IMR-90 (cell line): ENCODE measurements around the gene CLCNKA. TPM values are rescaled to one million over a fixed set of nuclear protein-coding genes. Genes with fewer than 3 reads are reported as not detected.

Source experiments
- ATAC-seq: fragments of 200-7000 bp; cut with Tn5 transposase; 2 replicates; pipeline ENCODE4 v1.9.1; 2020; ENCODE audit warnings: low read depth, mild to moderate bottlenecking, moderate library complexity
- BruUV-seq: library from RNA; stranded (reverse); fragments of 400-500 nt; replicated peaks from 2 replicates; lab custom pipeline; 2021; lab: Mats Ljungman, UMichigan
- CTCF ChIA-PET: fragments of 300-600 bp; formaldehyde crosslinking; extraction: SDS; loops from one replicate; lab custom pipeline; 2021; ENCODE audit warnings: antibody characterized with exemption; lab: Yijun Ruan, JAX
- POLR2A ChIA-PET: fragments of 300-600 bp; sonication (Branson Sonifier 250); formaldehyde crosslinking; loops from one replicate; lab custom pipeline; 2022; ENCODE audit warnings: antibody characterized with exemption; ENCODE audit not compliant: unreplicated experiment; lab: Charles Lee
- DNase-seq: peaks from one replicate; pipeline ENCODE4 v3.0.0; 2013
- H2AFZ ChIP-seq: replicated peaks from 2 replicates; pipeline ENCODE3; 2013; ENCODE audit warnings: low read length, mild to moderate bottlenecking; ENCODE audit not compliant: poor library complexity
- H2AK5ac ChIP-seq: 2 replicates; pipeline ENCODE4 v1.6.1; 2013; ENCODE audit warnings: low read depth, low read length, inconsistent platforms
- H2AK9ac ChIP-seq: replicated peaks from 2 replicates; pipeline ENCODE3; 2013; ENCODE audit warnings: mild to moderate bottlenecking, low read depth, low read length, moderate library complexity; ENCODE audit not compliant: poor library complexity
- H2BK120ac ChIP-seq: 2 replicates; pipeline ENCODE4 v1.6.1; 2013; ENCODE audit warnings: low read depth, low read length, inconsistent platforms
- H2BK15ac ChIP-seq: 3 replicates; pipeline ENCODE4 v1.6.1; 2013; ENCODE audit warnings: low read depth, low read length, inconsistent platforms
- H2BK20ac ChIP-seq: 2 replicates; pipeline ENCODE4 v1.6.1; 2013; ENCODE audit warnings: low read depth, mild to moderate bottlenecking, inconsistent platforms, low read length, moderate library complexity
- H2BK5ac ChIP-seq: 2 replicates; pipeline ENCODE4 v1.6.1; 2013; ENCODE audit warnings: mild to moderate bottlenecking, low read depth, low read length, inconsistent platforms; ENCODE audit not compliant: poor library complexity, severe bottlenecking
- H3K14ac ChIP-seq: replicated peaks from 2 replicates; pipeline ENCODE4 v1.6.1; 2013; ENCODE audit warnings: low read depth, low read length, inconsistent platforms
- H3K18ac ChIP-seq: 2 replicates; pipeline ENCODE4 v1.6.1; 2013; ENCODE audit warnings: low read depth, low read length, control low read depth
- H3K23ac ChIP-seq: 2 replicates; pipeline ENCODE4 v1.6.1; 2013; ENCODE audit warnings: low read depth, low read length, inconsistent platforms
- H3K27ac ChIP-seq: 2 replicates; pipeline ENCODE4 v1.5.1; 2013; ENCODE audit warnings: mild to moderate bottlenecking, control low read depth, low read length; ENCODE audit not compliant: insufficient read depth
- H3K27me3 ChIP-seq: 2 replicates; pipeline ENCODE4 v1.6.1; 2013; ENCODE audit warnings: low read length; ENCODE audit not compliant: control insufficient read depth, insufficient read depth
- H3K36me3 ChIP-seq: 2 replicates; pipeline ENCODE4 v1.6.1; 2013; ENCODE audit warnings: low read length, mixed read lengths; ENCODE audit not compliant: control insufficient read depth, insufficient read depth
- H3K4ac ChIP-seq: 2 replicates; pipeline ENCODE4 v1.6.1; 2013; ENCODE audit warnings: low read depth, low read length, inconsistent platforms
- H3K4me1 ChIP-seq: 2 replicates; pipeline ENCODE4 v1.6.1; 2013; ENCODE audit warnings: low read length, mixed read lengths; ENCODE audit not compliant: control insufficient read depth, insufficient read depth
- H3K4me2 ChIP-seq: 2 replicates; pipeline ENCODE4 v1.6.1; 2013; ENCODE audit warnings: low read depth, mild to moderate bottlenecking, control low read depth, low read length, moderate library complexity
- H3K4me3 ChIP-seq: 2 replicates; pipeline ENCODE4 v1.5.1; 2013; ENCODE audit warnings: low read depth, mild to moderate bottlenecking, control low read depth, low read length, moderate library complexity; ENCODE audit not compliant: insufficient read depth
- H3K56ac ChIP-seq: 2 replicates; pipeline ENCODE4 v1.6.1; 2013; ENCODE audit warnings: low read length, inconsistent platforms; ENCODE audit not compliant: insufficient read depth; ENCODE audit errors: extremely low read depth
- H3K79me1 ChIP-seq, 2 experiments: 2 replicates each; pipeline ENCODE4 v1.6.1; 2013; ENCODE audit warnings: low read length in 2 of 2, inconsistent platforms in 1 of 2, low read depth in 1 of 2
- H3K9ac ChIP-seq: 2 replicates; pipeline ENCODE4 v1.6.1; 2013; ENCODE audit warnings: low read depth, low read length, control low read depth
- H3K9me1 ChIP-seq: 2 replicates; pipeline ENCODE4 v1.6.1; 2013; ENCODE audit warnings: low read length, inconsistent platforms; ENCODE audit not compliant: insufficient read depth
- H3K9me3 ChIP-seq: 2 replicates; pipeline ENCODE4 v1.6.1; 2013; ENCODE audit warnings: low read length; ENCODE audit not compliant: control insufficient read depth, insufficient read depth
- H4K20me1 ChIP-seq: 2 replicates; pipeline ENCODE4 v1.6.1; 2013; ENCODE audit warnings: low read length, inconsistent platforms; ENCODE audit not compliant: insufficient read depth
- H4K5ac ChIP-seq: 2 replicates; pipeline ENCODE4 v1.6.1; 2013; ENCODE audit warnings: mild to moderate bottlenecking, low read depth, low read length, control low read depth
- H4K8ac ChIP-seq, 2 experiments: 2 replicates each; pipeline ENCODE4 v1.6.1; 2013; ENCODE audit warnings: low read depth in 2 of 2, low read length in 2 of 2, control low read depth in 1 of 2, inconsistent platforms in 1 of 2
- H4K91ac ChIP-seq: 2 replicates; pipeline ENCODE4 v1.6.1; 2013; ENCODE audit warnings: low read depth, low read length, inconsistent platforms; ENCODE audit not compliant: insufficient read depth
- BHLHE40 ChIP-seq: fragments of 150-350 bp; IDR thresholded peaks from 2 replicates; pipeline ENCODE4 v1.6.1; 2016; ENCODE audit warnings: mild to moderate bottlenecking, low read depth, low read length
- CEBPB ChIP-seq: IDR thresholded peaks from 2 replicates; pipeline ENCODE4 v1.6.1; 2012; ENCODE audit warnings: low read depth, low read length, improper control_type of control experiment
- CHD1 ChIP-seq: IDR thresholded peaks from 2 replicates; pipeline ENCODE4 v1.6.1; 2012; ENCODE audit warnings: low read depth, low read length, improper control_type of control experiment
- CTCF ChIP-seq: conservative IDR thresholded peaks from 2 replicates; pipeline ENCODE4 v1.5.1; 2012; ENCODE audit warnings: mild to moderate bottlenecking, low read depth, low read length, improper control_type of control experiment
- ELK1 ChIP-seq: fragments of 150-350 bp; IDR thresholded peaks from 2 replicates; pipeline ENCODE4 v1.6.1; 2016; ENCODE audit warnings: low read depth, mild to moderate bottlenecking, low read length, moderate library complexity, borderline replicate concordance
- FOS ChIP-seq: fragments of 150-350 bp; IDR thresholded peaks from 2 replicates; pipeline ENCODE4 v1.6.1; 2016; ENCODE audit warnings: low read depth, low read length
- MAFK ChIP-seq: IDR thresholded peaks from 2 replicates; pipeline ENCODE4 v1.6.1; 2012; ENCODE audit warnings: low read depth, low read length, improper control_type of control experiment
- POLR2A ChIP-seq: IDR thresholded peaks from 2 replicates; pipeline ENCODE4 v1.6.1; 2012; ENCODE audit warnings: mild to moderate bottlenecking, low read depth, low read length
- RAD21 ChIP-seq: IDR thresholded peaks from 2 replicates; pipeline ENCODE4 v1.6.1; 2012; ENCODE audit warnings: low read length, improper control_type of control experiment
- SMC3 ChIP-seq: fragments of 150-350 bp; IDR thresholded peaks from 2 replicates; pipeline ENCODE4 v1.6.1; 2016; ENCODE audit warnings: low read depth, mild to moderate bottlenecking, antibody characterized with exemption, low read length, moderate library complexity
- USF2 ChIP-seq: fragments of 150-350 bp; IDR thresholded peaks from 2 replicates; pipeline ENCODE4 v1.6.1; 2017; ENCODE audit warnings: mild to moderate bottlenecking, antibody characterized with exemption, low read length, low read depth
- WGBS, 2 experiments: methylation state at CpG; one replicate each; pipeline versions ENCODE4 v1.1.5 to v1.1.7; 2013; ENCODE audit warnings: missing lambda C conversion rate in 2 of 2; ENCODE audit not compliant: insufficient read length in 1 of 2; ENCODE audit errors: extremely low coverage in 2 of 2; 5-methylcytosine and 5-hydroxymethylcytosine counted together
- dilution Hi-C: fragments of 300-500 bp; cut with HindIII; formaldehyde crosslinking; loops from one replicate; pipeline ENCODE4 v1.14.3; 2018; ENCODE audit warnings: low sequenced_read_pairs; ENCODE audit not compliant: unreplicated experiment
- in situ Hi-C: fragments of 300-500 bp; cut with MboI; formaldehyde crosslinking; loops from 3 replicates; pipeline ENCODE4 v1.14.3; 2019; ENCODE audit warnings: low sequenced_read_pairs, inconsistent platforms, mixed read lengths
- intact Hi-C: fragments of 100-400 bp; cut with micrococcal nuclease; formaldehyde crosslinking; loops from 2 replicates; pipeline ENCODE4 v1.10.0; 2022
- polyA plus RNA-seq, 3 experiments: library from polyadenylated mRNA; depleted of rRNA; stranded (reverse); fragments of >200 nt; gene quantifications; 2 replicates each; pipeline ENCODE4 v1.2.3, GENCODE V29; 2012; ENCODE audit warnings: low replicate concordance in 1 of 3
- total RNA-seq: library from RNA; depleted of rRNA; stranded (reverse); fragments of >200 nt; gene quantifications from 2 replicates; pipeline ENCODE4 v1.2.3, GENCODE V29; 2012

The CLCNKA gene
- total and polyA plus RNA-seq, 2 of the 4 experiments (the other 2 are of a cell fraction), result 0.05 TPM; not detected in 1

GRCh38 chr1:16020325-16020724 lies 1.5 kb upstream of the CLCNKA start:
- Histone ChIP-seq H3K79me1 (no peaks in the 10 kb centered on the region), H4K20me1 (no peaks in the 10 kb centered on the region), H2AK9ac (peak overlapping the region; percentile 68), H3K4me2 (no peak overlapping the region), H3K4me3 (no peak overlapping the region), H3K27me3 (peaks cover 2% of the 10 kb centered on the region; the same call in 1 of the 2 replicates), H2BK20ac (no peak overlapping the region), H2AFZ (peak overlapping the region; percentile 59), H3K4ac (peak overlapping the region; percentile 72), H3K9me1 (peaks cover 3% of the 10 kb centered on the region), H3K56ac (no peak overlapping the region), H3K9me3 (no peaks in the 10 kb centered on the region), H4K8ac (peak overlapping the region in 1 of 2 experiments; percentile 26; a peak in 1 of 4 replicates), H2BK15ac (0 out of 3 replicates have a peak overlapping the region, but pooled peaks have one; percentile 2), H2BK5ac (no peak overlapping the region), H4K91ac (peak overlapping the region; percentile 9; the same call in 1 of the 2 replicates), H3K18ac (no peak overlapping the region), H3K23ac (no peak overlapping the region), H3K36me3 (no peaks in the 10 kb centered on the region), H4K5ac (no peak overlapping the region), H3K27ac (no peak overlapping the region), H2AK5ac (peak overlapping the region; percentile 83), H3K4me1 (peaks cover 23% of the 10 kb centered on the region), H3K9ac (no peak overlapping the region), H2BK120ac (peak overlapping the region; percentile 40; the same call in 1 of the 2 replicates), H3K14ac (peak overlapping the region; percentile 62)
- ATAC-seq (no peak), DNase-seq (no peak)
- TF ChIP-seq SMC3, result no peak
- no peak for TF ChIP-seq ELK1
- TF ChIP-seq CHD1, result no peak
- TF ChIP-seq POLR2A, result no peak
- no peak for TF ChIP-seq FOS
- no peak for TF ChIP-seq CEBPB
- no peak for TF ChIP-seq BHLHE40
- TF ChIP-seq USF2, result no peak
- no peak for TF ChIP-seq RAD21
- TF ChIP-seq CTCF, result no peak
- no peak for TF ChIP-seq MAFK
- WGBS, 2 experiments, result no CpG with 5 or more reads among the region's 6 CpGs
- in situ Hi-C loops, result no loop called here
- dilution Hi-C loops, result no loop called here
- CTCF ChIA-PET, result no interaction called here
- intact Hi-C loops, result no loop called here
- no TSS peak for BruUV-seq
- POLR2A ChIA-PET, result no interaction called here
